Activated naive CD8-positive, alpha-beta T cell treated with anti-CD3 and anti-CD28 coated beads for 36 hours (primary cell): ENCODE measurements around the gene ECSIT. TPM values are rescaled to one million over a fixed set of nuclear protein-coding genes. Genes with fewer than 3 reads are reported as not detected.

ENCODE experiments used
- DNase-seq: peaks from one replicate; pipeline ENCODE4 v3.0.0; 2021
- H3K27ac Mint-ChIP-seq: one replicate; pipeline ENCODE4 v1.8.0; 2022; ENCODE audit warnings: mild to moderate bottlenecking, moderate library complexity, mixed read lengths
- H3K27me3 Mint-ChIP-seq: one replicate; pipeline ENCODE4 v1.8.0; 2022; ENCODE audit warnings: mild to moderate bottlenecking, mixed read lengths
- H3K36me3 Mint-ChIP-seq: one replicate; pipeline ENCODE4 v1.8.0; 2021; ENCODE audit warnings: mild to moderate bottlenecking, mixed read lengths
- H3K4me1 Mint-ChIP-seq: one replicate; pipeline ENCODE4 v1.8.0; 2021; ENCODE audit warnings: mixed read lengths
- H3K4me3 Mint-ChIP-seq: one replicate; pipeline ENCODE4 v1.8.0; 2022; ENCODE audit warnings: mild to moderate bottlenecking, moderate library complexity, mixed read lengths
- H3K9me3 Mint-ChIP-seq: one replicate; pipeline ENCODE4 v1.8.0; 2022; ENCODE audit warnings: mixed read lengths
- total RNA-seq, 2 experiments: library from RNA; stranded (reverse); gene quantifications; one replicate each; pipeline ENCODE4 v1.2.3, GENCODE V29; 2021

Gene ECSIT
- total RNA-seq, 2 experiments from 2014 or later, result 46.7 to 51.7 TPM

DNA sequence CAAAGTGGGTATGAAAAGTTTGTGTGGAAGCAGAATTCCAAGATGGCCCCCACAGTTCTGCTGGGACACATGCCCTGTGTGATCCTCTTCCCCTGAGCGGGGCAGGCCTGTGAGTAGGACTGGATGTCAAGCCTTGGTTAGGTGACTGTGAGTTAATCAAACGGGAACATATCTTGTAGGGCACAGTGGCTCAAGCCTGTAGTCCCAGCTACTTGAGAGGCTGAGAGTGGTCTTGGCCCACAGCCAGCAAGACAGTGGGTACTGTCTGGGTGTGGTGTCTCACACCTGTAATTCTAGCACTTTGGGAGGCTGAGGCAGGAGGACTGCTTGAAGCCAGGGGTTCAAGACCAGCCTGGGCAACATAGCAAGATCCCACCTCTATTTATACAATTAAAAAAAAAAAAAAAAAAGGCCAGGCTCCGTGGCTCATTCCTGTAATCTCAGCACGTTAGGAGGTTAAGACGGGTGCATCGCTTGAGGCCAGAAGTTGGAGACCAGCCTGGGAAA, 29.7 kb downstream of the ECSIT start:
- H3K27ac Mint-ChIP-seq, result no peak overlapping the region
- H3K4me3 Mint-ChIP-seq, result no peak overlapping the region
- no peaks in the 10 kb centered on the region for H3K9me3 Mint-ChIP-seq
- peaks cover 6% of the 10 kb centered on the region for H3K36me3 Mint-ChIP-seq
- no peaks in the 10 kb centered on the region for H3K27me3 Mint-ChIP-seq
- no peaks in the 10 kb centered on the region for H3K4me1 Mint-ChIP-seq
- no peak for DNase-seq

- H3K27me3 Mint-ChIP-seq, result no peaks in the 10 kb centered on the region
- H3K4me1 Mint-ChIP-seq, result no peaks in the 10 kb centered on the region
- peak; percentile 70 for DNase-seq
- H3K4me3 Mint-ChIP-seq, result no peak overlapping the region
- H3K9me3 Mint-ChIP-seq, result no peaks in the 10 kb centered on the region
- no peak overlapping the region for H3K27ac Mint-ChIP-seq
- H3K36me3 Mint-ChIP-seq, result peaks cover 6% of the 10 kb centered on the region
These were observed 32.4 kb downstream of the ECSIT start for GRCh38 chr19:11496391-11497163.

GRCh38 chr19:11495885-11496284, 33.0 kb downstream of the ECSIT start:
- no peak overlapping the region for H3K27ac Mint-ChIP-seq
- H3K27me3 Mint-ChIP-seq, result no peaks in the 10 kb centered on the region
- peaks cover 9% of the 10 kb centered on the region for H3K36me3 Mint-ChIP-seq
- H3K4me1 Mint-ChIP-seq, result no peaks in the 10 kb centered on the region
- H3K9me3 Mint-ChIP-seq, result no peaks in the 10 kb centered on the region
- no peak overlapping the region for H3K4me3 Mint-ChIP-seq
- DNase-seq, result no peak

DNA sequence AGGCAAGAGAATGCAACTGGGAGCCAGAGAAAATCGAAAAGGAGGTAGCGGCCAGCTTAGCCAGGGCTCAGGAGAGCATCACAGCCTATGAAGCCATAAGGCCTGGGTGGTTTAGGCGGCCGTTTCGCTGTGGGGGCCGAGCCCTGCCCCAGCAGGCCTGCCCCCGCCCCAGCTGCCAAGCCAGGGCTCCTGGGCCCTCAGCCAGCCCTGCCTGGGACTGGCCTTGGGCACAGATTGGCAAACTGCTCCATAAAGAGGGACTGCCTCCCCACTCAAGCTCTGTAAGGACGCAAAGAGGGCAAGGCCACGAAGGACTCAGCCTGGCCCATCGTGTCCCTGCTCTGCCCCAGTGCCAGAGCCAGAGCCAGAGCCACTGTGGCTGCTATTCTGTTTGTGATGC, 33.5 kb downstream of the ECSIT start:
- DNase-seq, result no peak
- Mint-ChIP-seq H3K36me3 (peaks cover 13% of the 10 kb centered on the region), H3K4me3 (no peak overlapping the region), H3K27me3 (no peaks in the 10 kb centered on the region), H3K4me1 (no peaks in the 10 kb centered on the region), H3K9me3 (no peaks in the 10 kb centered on the region), H3K27ac (no peak overlapping the region)

DNA sequence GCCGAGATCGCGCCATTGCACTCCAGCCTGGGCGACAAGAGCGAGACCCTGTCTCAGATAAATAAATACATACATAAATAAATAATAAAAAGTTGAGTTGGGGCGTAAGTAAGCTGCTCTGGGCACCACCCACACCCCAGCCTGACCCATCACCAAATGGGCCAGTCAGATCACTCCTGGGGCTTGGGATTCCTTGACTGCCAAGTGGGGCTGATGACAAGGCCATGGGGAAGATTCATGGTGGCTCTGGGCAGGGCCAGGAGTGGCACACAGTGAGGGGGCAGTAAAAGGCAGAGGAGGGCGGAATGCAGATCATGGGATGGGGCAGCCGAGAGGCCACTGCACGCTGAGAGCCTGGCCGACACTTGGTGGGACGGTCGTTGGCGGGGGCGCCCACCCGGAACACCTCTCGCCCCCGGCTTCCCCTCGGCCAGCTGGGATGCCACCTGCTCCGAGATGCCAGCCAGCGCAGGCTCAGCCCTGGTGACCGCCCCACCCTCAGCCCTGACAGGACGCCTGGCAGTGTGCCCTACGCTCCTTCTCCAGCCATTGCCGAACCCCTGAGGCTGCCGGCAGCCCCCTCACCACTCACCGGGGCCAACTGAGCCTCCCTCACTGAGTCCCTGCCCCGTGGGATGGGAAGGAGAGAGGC, 34.2 kb downstream of the ECSIT start:
- H3K4me1 Mint-ChIP-seq, result no peaks in the 10 kb centered on the region
- no peaks in the 10 kb centered on the region for H3K9me3 Mint-ChIP-seq
- H3K27me3 Mint-ChIP-seq, result no peaks in the 10 kb centered on the region
- H3K27ac Mint-ChIP-seq, result no peak overlapping the region
- H3K4me3 Mint-ChIP-seq, result no peak overlapping the region
- DNase-seq, result no peak
- H3K36me3 Mint-ChIP-seq, result peaks cover 15% of the 10 kb centered on the region

DNA sequence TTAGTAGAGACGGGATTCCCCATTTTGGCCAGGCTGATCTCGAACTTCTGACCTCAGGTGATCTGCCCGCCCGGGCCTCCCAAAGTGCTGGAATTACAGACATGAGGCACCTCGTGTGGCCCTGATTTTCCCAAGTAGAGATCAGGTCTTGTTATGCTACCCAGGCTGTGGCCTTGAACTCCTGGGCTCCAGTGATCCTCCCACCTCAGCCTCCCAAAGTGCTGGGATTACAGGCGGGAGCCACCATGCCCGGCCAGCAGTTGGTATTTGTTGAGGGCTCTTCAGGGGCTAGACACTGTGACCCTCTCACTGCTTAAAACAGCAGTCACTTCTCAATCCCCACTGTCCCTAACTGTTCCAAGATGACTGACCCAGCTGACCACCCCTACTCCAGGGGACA, 39.6 kb downstream of the ECSIT start:
- Mint-ChIP-seq H3K4me1 (no peaks in the 10 kb centered on the region), H3K4me3 (no peak overlapping the region)

DNA sequence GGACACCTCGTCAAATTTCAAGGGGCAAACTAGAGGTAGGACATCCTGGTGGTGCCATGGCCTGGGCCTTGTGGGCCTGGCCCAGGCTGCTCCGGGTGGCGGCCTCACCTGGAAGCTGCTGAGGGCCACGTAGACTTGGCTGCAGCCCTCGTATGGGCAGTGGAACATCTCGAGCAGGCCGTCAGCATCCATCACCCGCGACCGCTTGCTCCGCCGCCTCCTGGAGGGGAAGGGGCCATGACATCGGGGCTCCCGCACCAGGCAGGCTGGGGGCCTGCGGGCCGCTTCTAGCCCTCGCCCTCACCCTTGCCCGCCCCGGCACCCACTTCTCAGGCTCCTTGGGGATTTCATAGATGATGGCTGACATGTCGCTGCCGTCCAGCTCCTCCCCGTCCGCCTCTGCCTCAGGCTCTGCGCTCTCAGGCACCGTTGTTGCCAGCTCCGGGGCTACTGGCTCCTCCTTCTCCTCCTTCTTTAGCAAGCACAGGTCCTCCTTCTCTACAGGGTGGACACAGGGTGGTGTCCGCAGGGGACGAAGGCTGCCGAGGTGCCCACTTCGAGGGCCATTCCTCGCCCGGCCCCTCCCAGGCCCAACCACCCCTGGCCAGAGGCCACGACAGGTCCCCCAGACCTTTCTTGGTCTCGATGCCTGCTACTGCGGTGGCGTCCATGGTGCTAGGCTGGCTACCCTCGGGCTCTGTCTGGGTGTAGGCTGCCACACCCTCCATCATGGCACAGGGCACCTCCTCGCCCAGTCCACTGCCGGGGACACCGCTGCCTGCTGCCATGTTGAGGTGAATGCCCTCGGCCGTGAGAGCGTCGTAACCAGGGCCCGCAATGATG, 42.1 kb downstream of the ECSIT start:
- H3K4me1 Mint-ChIP-seq, result peaks cover 11% of the 10 kb centered on the region
- no peak for DNase-seq
- peaks cover 11% of the 10 kb centered on the region for H3K27me3 Mint-ChIP-seq
- H3K9me3 Mint-ChIP-seq, result no peaks in the 10 kb centered on the region
- no peak overlapping the region for H3K4me3 Mint-ChIP-seq
- H3K36me3 Mint-ChIP-seq, result peaks cover 27% of the 10 kb centered on the region
- H3K27ac Mint-ChIP-seq, result no peak overlapping the region

More for the DNA sequence above, 39.6 kb downstream of the ECSIT start:
- no peak for DNase-seq
- no peaks in the 10 kb centered on the region for H3K9me3 Mint-ChIP-seq
- H3K27ac Mint-ChIP-seq, result no peak overlapping the region
- H3K27me3 Mint-ChIP-seq, result no peaks in the 10 kb centered on the region
- peaks cover 21% of the 10 kb centered on the region for H3K36me3 Mint-ChIP-seq

GRCh38 chr19:11485245-11485837, 43.6 kb downstream of the ECSIT start:
- H3K9me3 Mint-ChIP-seq, result no peaks in the 10 kb centered on the region
- H3K4me3 Mint-ChIP-seq, result no peak overlapping the region
- peaks cover 22% of the 10 kb centered on the region for H3K27me3 Mint-ChIP-seq
- peaks cover 18% of the 10 kb centered on the region for H3K4me1 Mint-ChIP-seq
- DNase-seq, result no peak
- H3K36me3 Mint-ChIP-seq, result peaks cover 21% of the 10 kb centered on the region
- no peak overlapping the region for H3K27ac Mint-ChIP-seq

DNA sequence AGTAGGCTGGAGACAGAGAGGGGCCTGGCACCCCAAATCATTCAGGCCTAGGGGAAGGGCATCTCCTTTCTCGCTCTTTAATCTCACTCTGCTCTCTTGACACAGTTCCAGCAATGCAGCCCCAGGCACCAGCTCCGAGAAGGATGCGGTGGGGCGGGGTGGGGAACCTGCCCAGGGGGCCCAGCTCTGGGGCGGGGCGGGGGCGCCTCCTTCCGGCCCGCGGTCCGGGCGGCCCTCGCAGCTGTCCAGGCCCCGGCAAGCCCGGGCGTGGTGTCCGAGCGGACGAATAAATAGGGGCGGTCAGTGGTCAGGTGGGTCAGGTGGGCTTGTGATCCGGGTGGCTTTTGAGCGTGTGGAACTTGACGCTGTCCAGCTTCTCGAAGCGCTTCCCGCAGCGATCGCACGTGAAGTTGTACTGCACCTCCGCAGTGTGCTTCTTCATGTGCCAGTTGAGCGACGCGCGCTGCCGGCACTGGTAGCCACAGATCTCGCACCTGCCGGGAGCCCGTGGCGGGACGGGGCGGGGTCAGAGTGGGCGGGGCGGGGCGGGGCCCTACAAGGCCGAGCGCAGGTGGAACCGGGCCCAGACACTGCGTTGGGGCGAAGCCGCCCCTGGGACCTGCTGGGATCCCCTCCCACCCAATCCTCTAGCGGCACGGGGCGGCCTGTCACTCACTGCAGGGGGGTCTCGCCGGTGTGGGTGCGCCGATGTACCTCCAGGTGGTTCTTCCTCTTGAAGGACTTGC, 45.4 kb downstream of the ECSIT start:
- DNase-seq, result no peak
- H3K36me3 Mint-ChIP-seq, result peaks cover 16% of the 10 kb centered on the region
- no peaks in the 10 kb centered on the region for H3K9me3 Mint-ChIP-seq
- H3K27me3 Mint-ChIP-seq, result peaks cover 31% of the 10 kb centered on the region
- no peak overlapping the region for H3K27ac Mint-ChIP-seq
- peaks cover 18% of the 10 kb centered on the region for H3K4me1 Mint-ChIP-seq
- H3K4me3 Mint-ChIP-seq, result no peak overlapping the region

DNA sequence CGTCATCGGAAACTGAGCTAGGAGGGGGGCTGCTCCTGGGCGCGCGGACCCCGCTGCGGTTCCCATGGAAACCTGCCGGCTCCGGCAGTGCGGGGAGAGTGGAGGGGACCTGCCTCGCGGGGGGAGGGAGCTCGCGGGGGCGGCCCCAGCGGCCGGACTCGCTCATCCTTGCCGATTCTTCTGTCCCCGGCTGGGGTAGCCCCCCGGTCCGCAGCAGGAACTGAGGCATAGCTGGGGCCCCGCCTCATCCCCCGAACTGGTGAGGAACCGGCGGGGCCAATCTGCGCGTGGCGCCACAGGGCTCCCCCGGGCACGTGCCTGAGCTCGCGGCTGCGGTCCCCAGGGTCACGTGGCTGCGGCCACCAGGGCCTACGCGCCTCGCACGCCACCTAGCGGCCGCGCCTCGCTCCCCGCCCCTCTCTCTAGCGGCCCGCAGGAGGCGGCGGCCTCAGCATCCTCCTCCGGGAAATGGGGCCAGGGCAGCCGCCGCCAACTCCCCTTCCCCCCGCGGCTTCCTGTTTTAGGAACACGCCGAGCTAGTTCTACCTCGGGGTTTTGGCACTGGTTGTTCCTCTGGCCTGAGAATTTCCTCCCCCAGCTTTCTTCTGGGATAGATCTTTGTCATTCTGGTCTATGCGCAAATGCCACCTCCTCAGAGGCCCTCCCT, 46.4 kb downstream of the ECSIT start:
- Mint-ChIP-seq H3K4me3 (peak overlapping the region; percentile 74), H3K27me3 (peaks cover 38% of the 10 kb centered on the region), H3K27ac (peak overlapping the region; percentile 82)

GRCh38 chr19:11481534-11482383, 47.2 kb downstream of the ECSIT start:
- H3K27ac Mint-ChIP-seq, result peak overlapping the region; percentile 82
- H3K9me3 Mint-ChIP-seq, result no peaks in the 10 kb centered on the region
- peak overlapping the region; percentile 74 for H3K4me3 Mint-ChIP-seq
- H3K36me3 Mint-ChIP-seq, result peaks cover 16% of the 10 kb centered on the region
- H3K4me1 Mint-ChIP-seq, result peaks cover 18% of the 10 kb centered on the region
- H3K27me3 Mint-ChIP-seq, result peaks cover 42% of the 10 kb centered on the region
- DNase-seq, result peak; percentile 91

More for the DNA sequence above, 46.4 kb downstream of the ECSIT start:
- no peaks in the 10 kb centered on the region for H3K9me3 Mint-ChIP-seq
- H3K4me1 Mint-ChIP-seq, result peaks cover 18% of the 10 kb centered on the region
- peak; percentile 92 for DNase-seq
- peaks cover 16% of the 10 kb centered on the region for H3K36me3 Mint-ChIP-seq

DNA sequence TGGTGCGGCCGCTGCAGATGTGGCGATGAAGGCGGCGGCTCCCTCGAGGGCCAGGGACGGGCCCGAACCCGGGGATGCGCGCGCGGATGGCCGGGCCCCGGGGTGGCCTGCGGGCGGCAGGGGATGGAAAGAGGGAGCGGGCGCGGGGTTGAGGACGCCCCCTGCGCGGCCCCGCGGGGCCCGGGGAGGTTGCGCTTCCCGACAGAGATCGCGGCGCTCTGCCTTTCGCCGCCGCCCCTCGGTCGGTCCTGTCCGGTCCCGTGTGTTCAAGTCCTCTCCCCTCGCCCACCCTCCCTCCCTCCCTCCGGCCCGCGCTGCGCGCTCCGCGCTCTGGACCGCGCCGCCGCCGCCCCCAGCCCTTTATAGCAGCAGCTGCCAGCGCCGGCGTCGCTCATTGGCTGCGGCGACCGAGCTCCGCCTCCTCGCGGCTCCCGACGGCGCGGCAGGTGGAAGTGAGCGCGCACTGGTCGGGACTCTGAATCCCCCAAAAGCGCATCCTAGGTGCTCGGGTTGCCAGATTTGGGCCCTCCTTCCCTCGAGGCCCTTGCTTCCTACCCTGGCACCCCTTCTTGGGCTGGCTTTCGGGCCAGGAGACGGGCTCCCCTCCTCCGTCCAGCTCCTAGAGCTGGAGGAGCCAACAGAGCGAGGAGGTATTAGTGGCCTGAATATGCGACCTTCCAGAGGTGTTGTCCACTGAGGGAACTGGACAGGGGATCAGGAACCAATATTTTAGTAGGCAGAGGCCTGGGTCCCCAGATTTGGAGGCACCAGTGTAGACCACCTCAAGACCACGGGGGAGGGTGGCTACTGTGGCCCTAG, 48.0 kb downstream of the ECSIT start, which contains the start of gene ELAVL3:
TSS of gene ELAVL3 (minus strand) at position 332 of the 819 bp plus-strand sequence. CDS start 438 bp downstream, outside the sequence.
- Mint-ChIP-seq H3K4me3 (peak within 1 kb of the TSS; percentile 74), H3K36me3 (peaks cover 16% of the 10 kb centered on the region), H3K27ac (no peak within 1 kb of the TSS), H3K27me3 (peaks cover 44% of the 10 kb centered on the region), H3K9me3 (no peaks in the 10 kb centered on the region), H3K4me1 (peaks cover 18% of the 10 kb centered on the region)
- no peak for DNase-seq
